Neural progenitor cell (in vitro differentiated cells): ENCODE measurements around the gene NFIA. TPM values are rescaled to one million over a fixed set of nuclear protein-coding genes. Genes with fewer than 3 reads are reported as not detected.

Experiments used
- DNase-seq: peaks from one replicate; pipeline ENCODE4 v3.0.0-alpha.2; 2016; ENCODE audit warnings: low spot score
- H2AFZ ChIP-seq: fragments of 200-600 bp; sonication (generic); replicated peaks from 2 replicates; pipeline ENCODE4 v1.6.1; 2016; ENCODE audit warnings: antibody characterized with exemption
- H3F3A ChIP-seq: fragments of 200-600 bp; sonication (generic); 2 replicates; pipeline ENCODE4 v1.6.1; 2016; ENCODE audit warnings: antibody characterized with exemption, low read depth
- H3K27ac ChIP-seq: fragments of 200-600 bp; sonication (generic); 2 replicates; pipeline ENCODE4 v1.5.1; 2016; ENCODE audit warnings: mild to moderate bottlenecking
- H3K27me3 ChIP-seq: fragments of 200-600 bp; sonication (generic); 2 replicates; pipeline ENCODE4 v1.6.1; 2016; ENCODE audit warnings: mild to moderate bottlenecking, moderate library complexity
- H3K36me3 ChIP-seq: fragments of 200-600 bp; sonication (generic); 2 replicates; pipeline ENCODE4 v1.5.1; 2016
- H3K4me1 ChIP-seq: fragments of 200-600 bp; sonication (generic); 2 replicates; pipeline ENCODE4 v1.6.1; 2016; ENCODE audit warnings: mixed run types
- H3K4me2 ChIP-seq: fragments of 200-600 bp; sonication (generic); 2 replicates; pipeline ENCODE4 v1.6.1; 2016
- H3K4me3 ChIP-seq: fragments of 200-600 bp; sonication (generic); 2 replicates; pipeline ENCODE4 v1.5.1; 2016
- H3K79me2 ChIP-seq: fragments of 200-600 bp; sonication (generic); 2 replicates; pipeline ENCODE4 v1.6.1; 2016; ENCODE audit warnings: low read depth
- H3K9ac ChIP-seq: fragments of 200-600 bp; sonication (generic); 2 replicates; pipeline ENCODE4 v1.6.1; 2016
- H3K9me3 ChIP-seq: fragments of 200-600 bp; sonication (generic); 2 replicates; pipeline ENCODE4 v1.5.1; 2016; ENCODE audit warnings: low read depth
- H4K20me1 ChIP-seq: fragments of 200-600 bp; sonication (generic); 2 replicates; pipeline ENCODE4 v1.6.1; 2016; ENCODE audit warnings: low read depth
- H3K27ac Mint-ChIP-seq: 3 replicates; pipeline ENCODE4 v1.8.0; 2021; ENCODE audit warnings: mixed read lengths
- H3K27me3 Mint-ChIP-seq: 2 replicates; pipeline ENCODE4 v1.8.0; 2022; ENCODE audit warnings: low read depth, mild to moderate bottlenecking, inconsistent platforms, moderate library complexity, mixed read lengths; ENCODE audit not compliant: insufficient read depth
- H3K36me3 Mint-ChIP-seq: 3 replicates; pipeline ENCODE4 v1.8.0; 2021; ENCODE audit warnings: mixed read lengths
- H3K4me1 Mint-ChIP-seq: 3 replicates; pipeline ENCODE4 v1.8.0; 2021; ENCODE audit warnings: mixed read lengths
- H3K4me3 Mint-ChIP-seq: 3 replicates; pipeline ENCODE4 v1.8.0; 2021; ENCODE audit warnings: mild to moderate bottlenecking, moderate library complexity, mixed read lengths
- H3K9me3 Mint-ChIP-seq: 3 replicates; pipeline ENCODE4 v1.8.0; 2020; ENCODE audit warnings: mixed read lengths
- EZH2 ChIP-seq: fragments of 200-600 bp; sonication (generic); IDR thresholded peaks from 2 replicates; pipeline ENCODE4 v1.6.1; 2017; ENCODE audit warnings: antibody characterized with exemption, mild to moderate bottlenecking, moderate library complexity
- EZH2phosphoT487 ChIP-seq: fragments of 200-600 bp; sonication (generic); IDR thresholded peaks from 2 replicates; pipeline ENCODE4 v1.6.1; 2017; ENCODE audit warnings: antibody characterized with exemption
- total RNA-seq: library from RNA; depleted of rRNA; stranded (reverse); fragments of >200 nt; gene quantifications from 2 replicates; pipeline ENCODE4 v1.2.3, GENCODE V29; 2015; ENCODE audit warnings: low replicate concordance
- TF ChIP-seq, protein P1 (sequence below): fragments of 200-600 bp; sonication (generic); IDR thresholded peaks from 2 replicates; pipeline ENCODE4 v1.5.1; 2017; ENCODE audit warnings: antibody characterized with exemption, mild to moderate bottlenecking

NFIA gene
- total RNA-seq, 1 donor from 2014 or later: 5.3 TPM

DNA sequence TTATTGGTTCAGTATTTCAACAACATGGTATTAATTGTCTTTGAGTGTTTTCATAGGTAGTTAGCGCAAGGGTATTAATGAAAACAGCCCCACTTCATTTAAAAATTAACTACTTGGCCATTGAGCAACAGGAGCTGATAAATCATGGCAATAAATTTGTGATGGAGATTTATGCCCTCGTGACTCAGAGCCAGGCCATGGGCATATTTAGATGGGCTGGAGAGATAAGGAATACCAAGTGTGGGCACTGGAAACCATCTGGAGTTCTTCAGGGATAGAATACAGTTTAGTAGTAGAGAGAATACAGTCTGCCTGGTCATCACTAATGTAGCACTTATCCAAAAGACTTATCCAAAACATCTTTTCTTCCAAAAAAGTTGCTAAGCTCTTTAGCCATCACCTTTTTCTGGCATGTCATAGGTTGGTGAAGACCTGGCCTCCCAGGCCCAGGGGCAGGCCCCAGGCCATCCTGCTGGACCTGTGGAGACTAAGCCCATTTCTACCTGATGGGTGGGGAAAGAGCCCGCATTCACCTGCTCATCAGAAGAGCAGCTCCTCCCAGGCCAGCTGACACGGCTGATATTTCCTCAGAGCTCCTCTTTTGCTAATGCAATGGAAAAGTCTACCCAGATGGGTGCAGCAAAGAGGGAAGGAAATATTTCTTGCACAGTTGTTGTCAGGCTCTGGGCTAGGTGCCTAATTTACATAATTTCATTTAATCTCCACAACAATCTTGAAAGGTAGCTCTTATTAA lies 404.6 kb downstream of the NFIA start:
- H2AFZ ChIP-seq: no peak overlapping the region
- Mint-ChIP-seq H3K4me3 (no peak overlapping the region), H3K9me3 (no peaks in the 10 kb centered on the region), H3K4me1 (peaks cover 9% of the 10 kb centered on the region), H3K36me3 (no peaks in the 10 kb centered on the region), H3K27me3 (no peaks in the 10 kb centered on the region), H3K27ac (no peak overlapping the region)
- H3K27me3 ChIP-seq: peaks cover 4% of the 10 kb centered on the region
- H4K20me1 ChIP-seq: no peaks in the 10 kb centered on the region
- H3K9me3 ChIP-seq: no peaks in the 10 kb centered on the region
- no peak for DNase-seq
- H3K36me3 ChIP-seq: no peaks in the 10 kb centered on the region
- H3F3A ChIP-seq: no peaks in the 10 kb centered on the region
- no peak overlapping the region for H3K4me2 ChIP-seq
- H3K79me2 ChIP-seq: no peaks in the 10 kb centered on the region
- no peak overlapping the region for H3K27ac ChIP-seq
- no peaks in the 10 kb centered on the region for H3K4me1 ChIP-seq
- no peak overlapping the region for H3K4me3 ChIP-seq
- no peak overlapping the region for H3K9ac ChIP-seq
- TF ChIP-seq EZH2phosphoT487 (no peak), EZH2 (no peak)
- TF ChIP-seq, protein P1, sequence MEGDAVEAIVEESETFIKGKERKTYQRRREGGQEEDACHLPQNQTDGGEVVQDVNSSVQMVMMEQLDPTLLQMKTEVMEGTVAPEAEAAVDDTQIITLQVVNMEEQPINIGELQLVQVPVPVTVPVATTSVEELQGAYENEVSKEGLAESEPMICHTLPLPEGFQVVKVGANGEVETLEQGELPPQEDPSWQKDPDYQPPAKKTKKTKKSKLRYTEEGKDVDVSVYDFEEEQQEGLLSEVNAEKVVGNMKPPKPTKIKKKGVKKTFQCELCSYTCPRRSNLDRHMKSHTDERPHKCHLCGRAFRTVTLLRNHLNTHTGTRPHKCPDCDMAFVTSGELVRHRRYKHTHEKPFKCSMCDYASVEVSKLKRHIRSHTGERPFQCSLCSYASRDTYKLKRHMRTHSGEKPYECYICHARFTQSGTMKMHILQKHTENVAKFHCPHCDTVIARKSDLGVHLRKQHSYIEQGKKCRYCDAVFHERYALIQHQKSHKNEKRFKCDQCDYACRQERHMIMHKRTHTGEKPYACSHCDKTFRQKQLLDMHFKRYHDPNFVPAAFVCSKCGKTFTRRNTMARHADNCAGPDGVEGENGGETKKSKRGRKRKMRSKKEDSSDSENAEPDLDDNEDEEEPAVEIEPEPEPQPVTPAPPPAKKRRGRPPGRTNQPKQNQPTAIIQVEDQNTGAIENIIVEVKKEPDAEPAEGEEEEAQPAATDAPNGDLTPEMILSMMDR: no peak

DNA sequence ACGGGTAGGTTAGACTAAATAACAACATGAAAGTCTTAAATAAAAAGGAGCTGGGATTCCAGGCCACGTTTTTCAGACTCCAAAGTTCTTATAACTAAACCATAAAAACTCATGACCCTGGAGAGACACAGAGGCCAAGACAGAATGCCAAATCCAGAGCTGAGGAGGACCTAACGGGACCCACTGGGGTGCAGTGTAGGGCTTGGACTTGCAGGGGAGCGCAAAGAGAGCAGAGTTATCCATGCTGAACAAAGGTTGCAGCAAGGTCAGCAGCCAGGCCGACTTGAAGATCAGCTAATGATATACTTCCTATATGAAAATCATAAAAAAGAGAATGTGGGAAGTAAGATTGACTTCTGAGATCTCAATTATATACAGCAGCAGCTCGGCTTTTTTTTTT lies 405.4 kb downstream of the NFIA start:
- Histone ChIP-seq H3K79me2 (no peaks in the 10 kb centered on the region), H3K4me2 (no peak overlapping the region), H3K36me3 (no peaks in the 10 kb centered on the region), H3K9ac (no peak overlapping the region), H4K20me1 (no peaks in the 10 kb centered on the region), H2AFZ (no peak overlapping the region), H3K27me3 (peaks cover 3% of the 10 kb centered on the region), H3F3A (no peaks in the 10 kb centered on the region), H3K4me3 (no peak overlapping the region), H3K27ac (no peak overlapping the region), H3K9me3 (no peaks in the 10 kb centered on the region), H3K4me1 (no peaks in the 10 kb centered on the region)
- peaks cover 2% of the 10 kb centered on the region for H3K27me3 Mint-ChIP-seq
- no peaks in the 10 kb centered on the region for H3K9me3 Mint-ChIP-seq
- peaks cover 9% of the 10 kb centered on the region for H3K4me1 Mint-ChIP-seq
- H3K27ac Mint-ChIP-seq: peak overlapping the region; percentile 47
- no peak overlapping the region for H3K4me3 Mint-ChIP-seq
- H3K36me3 Mint-ChIP-seq: no peaks in the 10 kb centered on the region
- no peak for DNase-seq
- no peak for TF ChIP-seq EZH2phosphoT487
- TF ChIP-seq EZH2: no peak

DNA sequence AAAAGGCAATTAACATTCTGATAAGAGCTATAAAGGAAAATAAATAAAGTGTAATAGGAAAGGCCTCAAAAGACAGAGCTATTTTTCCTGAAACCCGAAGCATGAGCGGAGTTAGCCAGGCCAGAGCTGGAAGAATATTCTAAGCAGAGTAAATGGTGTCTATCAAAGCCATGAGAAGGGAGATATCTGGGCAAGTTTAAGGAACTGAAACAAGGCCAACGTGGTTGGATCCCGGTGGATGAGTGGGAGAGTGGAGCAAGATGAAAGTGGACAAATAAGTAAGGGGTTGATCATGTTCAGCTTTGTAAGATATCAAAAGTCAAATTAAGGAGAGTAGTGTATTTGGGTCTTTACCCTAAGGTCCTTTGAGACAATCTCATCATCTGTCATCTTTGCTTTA lies 408.6 kb downstream of the NFIA start:
- TF ChIP-seq EZH2phosphoT487 (no peak), EZH2 (no peak)
- TF ChIP-seq, protein P1: no peak
- Histone ChIP-seq H3K4me2 (no peak overlapping the region), H3K27ac (no peak overlapping the region), H4K20me1 (no peaks in the 10 kb centered on the region), H2AFZ (no peak overlapping the region), H3K79me2 (no peaks in the 10 kb centered on the region), H3K9me3 (no peaks in the 10 kb centered on the region), H3K36me3 (no peaks in the 10 kb centered on the region), H3K9ac (no peak overlapping the region), H3F3A (no peaks in the 10 kb centered on the region), H3K27me3 (no peaks in the 10 kb centered on the region), H3K4me1 (no peaks in the 10 kb centered on the region), H3K4me3 (no peak overlapping the region)
- H3K27me3 Mint-ChIP-seq: peaks cover 2% of the 10 kb centered on the region
- H3K9me3 Mint-ChIP-seq: no peaks in the 10 kb centered on the region
- H3K27ac Mint-ChIP-seq: no peak overlapping the region
- no peak overlapping the region for H3K4me3 Mint-ChIP-seq
- H3K4me1 Mint-ChIP-seq: peaks cover 18% of the 10 kb centered on the region
- no peaks in the 10 kb centered on the region for H3K36me3 Mint-ChIP-seq
- no peak for DNase-seq

DNA sequence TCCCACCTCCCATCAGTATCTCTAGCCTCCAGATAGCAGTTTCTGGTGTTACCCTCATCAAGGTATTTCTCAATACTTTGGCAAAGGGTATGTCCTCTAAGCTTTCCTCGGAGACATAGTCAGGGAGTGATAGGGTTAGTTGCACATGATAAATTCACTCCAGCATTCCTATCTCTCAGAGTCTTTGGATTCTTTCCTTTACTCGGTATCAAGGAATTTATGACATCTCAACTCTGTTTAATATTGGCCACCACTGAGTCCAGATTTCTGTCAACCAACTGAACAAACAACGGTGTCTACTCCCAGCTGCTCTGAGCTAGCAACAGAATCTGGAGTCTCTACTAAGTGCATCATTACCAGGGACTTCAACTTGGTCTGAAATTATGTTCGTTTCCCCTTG lies 409.1 kb downstream of the NFIA start:
- Histone ChIP-seq H3K9ac (no peak overlapping the region), H3K4me1 (no peaks in the 10 kb centered on the region), H3K9me3 (no peaks in the 10 kb centered on the region), H3K36me3 (no peaks in the 10 kb centered on the region), H3K27me3 (no peaks in the 10 kb centered on the region), H3K79me2 (no peaks in the 10 kb centered on the region), H3K27ac (no peak overlapping the region), H3F3A (no peaks in the 10 kb centered on the region), H3K4me3 (no peak overlapping the region), H3K4me2 (no peak overlapping the region), H2AFZ (no peak overlapping the region), H4K20me1 (no peaks in the 10 kb centered on the region)
- no peak for TF ChIP-seq EZH2
- TF ChIP-seq EZH2phosphoT487: no peak
- TF ChIP-seq, protein P1: no peak
- Mint-ChIP-seq H3K4me1 (peaks cover 18% of the 10 kb centered on the region), H3K27ac (no peak overlapping the region), H3K27me3 (peaks cover 2% of the 10 kb centered on the region), H3K9me3 (no peaks in the 10 kb centered on the region), H3K4me3 (no peak overlapping the region), H3K36me3 (no peaks in the 10 kb centered on the region)
- no peak for DNase-seq
